ENCODE measurements around the gene CDYL2. TPM values are rescaled to one million over a fixed set of nuclear protein-coding genes. Genes with fewer than 3 reads are reported as not detected.

The CDYL2 gene
- total RNA-seq (2014; rRNA removed): 7.6 and 8.5 TPM in 2 replicates
- percentile 61 among the genes with signal in this experiment for Bru-seq, nascent RNA
- percentile 57 among the genes with signal in this experiment for BruChase-seq, experiment 1, labeled RNA remaining after a 6-hour chase
- BruChase-seq, experiment 2, labeled RNA remaining after a 2-hour chase: percentile 60 among the genes with signal in this experiment
- long read RNA-seq, full-length matches to known transcripts: 4 of 16 reads
- long read RNA-seq, partial matches to known transcripts: 0 of 16 reads
- long read RNA-seq, other reads (novel, unspliced or antisense): 12 of 16 reads

GRCh38 chr16:80804526-80805383, at the start of gene CDYL2:
Gene CDYL2 (minus strand): TSS chr16:80804598. CDS start chr16:80804173, 425 bp downstream.
- H3K36me3 ChIP-seq (ENCODE audit: low read depth, low read length): no peaks in the 10 kb centered on the region
- ATAC-seq: peak; percentile 67
- H3K4me2 ChIP-seq (ENCODE audit: low read length): peak within 1 kb of the TSS; percentile 77
- H3K4me3 ChIP-seq (ENCODE audit: low read length): peak within 1 kb of the TSS; percentile 71
- intact Hi-C loops (cut with micrococcal nuclease): no loop called here
- no peaks in the 10 kb centered on the region for H3K9me2 ChIP-seq (replicated peaks; ENCODE audit: low read length)
- peaks cover 35% of the 10 kb centered on the region for H3K79me2 ChIP-seq (ENCODE audit: low read length)
- no peaks in the 10 kb centered on the region for H4K20me1 ChIP-seq (ENCODE audit: low read length)
- peak within 1 kb of the TSS; percentile 55 for H2AFZ ChIP-seq (ENCODE audit: low read length)
- ChIA-PET POLR2A (ENCODE audit: unreplicated experiment) (no interaction called here), CTCF (no interaction called here)
- peak within 1 kb of the TSS; percentile 47 for H3K27ac ChIP-seq (ENCODE audit: low read length)
- peaks cover 21% of the 10 kb centered on the region for H3K4me1 ChIP-seq (ENCODE audit: insufficient read depth, low read length)
- no peaks in the 10 kb centered on the region for H3K9me3 ChIP-seq (ENCODE audit: low read length)
- TF ChIP-seq EZH2phosphoT487 (IDR thresholded peaks at IDR 0.05; ENCODE audit: borderline replicate concordance, low read length) (no peak), CTCF (conservative IDR thresholded peaks at IDR 0.05; ENCODE audit: low read depth, low read length) (no peak), EZH2 (IDR thresholded peaks at IDR 0.05; ENCODE audit: low read length, unreplicated experiment) (no peak)
- TSS peak; percentile 63 for BruUV-seq (replicated peaks)
- no peaks in the 10 kb centered on the region for H3F3A ChIP-seq (ENCODE audit: low read length, unreplicated experiment)
- H3K27me3 ChIP-seq (ENCODE audit: low read length): no peaks in the 10 kb centered on the region
- DNase-seq: peak; percentile 57
- H3K9ac ChIP-seq (ENCODE audit: low read length): peak within 1 kb of the TSS; percentile 74

DNA sequence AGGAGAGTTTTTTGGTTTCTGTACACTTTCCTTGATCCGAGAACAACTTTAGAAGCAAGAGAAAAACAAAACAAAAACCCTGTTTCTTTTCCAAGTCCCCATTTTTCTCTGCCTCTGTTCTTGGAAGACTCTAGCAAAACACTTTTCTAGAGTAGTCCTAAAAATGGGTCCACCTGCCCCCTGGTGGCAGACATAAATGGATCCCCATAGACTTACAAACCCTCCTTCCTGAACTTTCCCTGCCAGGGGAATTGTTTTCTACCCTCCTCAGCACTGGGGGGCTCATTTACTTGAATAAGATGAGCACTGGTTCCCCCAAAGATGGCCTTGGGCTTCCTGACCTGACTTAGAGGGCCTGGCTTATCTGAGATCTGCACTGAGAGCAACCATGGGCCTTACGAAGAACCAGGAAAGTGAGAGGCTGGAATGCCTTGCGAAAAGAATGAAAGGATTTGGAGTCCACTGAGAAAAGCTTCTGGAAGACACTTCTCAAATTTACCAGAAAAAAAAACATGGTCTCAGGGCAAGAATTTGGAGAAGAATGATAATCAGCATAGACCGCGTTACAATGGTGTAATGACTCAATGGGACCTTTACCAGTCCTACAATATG, 48.0 kb upstream of the CDYL2 start:
- peak; percentile 74 for TF ChIP-seq CTCF (conservative IDR thresholded peaks at IDR 0.05; ENCODE audit: low read depth, low read length)
- no peak for TF ChIP-seq EZH2 (IDR thresholded peaks at IDR 0.05; ENCODE audit: low read length, unreplicated experiment)
- TF ChIP-seq EZH2phosphoT487 (IDR thresholded peaks at IDR 0.05; ENCODE audit: borderline replicate concordance, low read length): no peak
- DNase-seq (peak; percentile 69), ATAC-seq (no peak)
- Histone ChIP-seq H3K9ac (ENCODE audit: low read length) (no peak overlapping the region), H3K36me3 (ENCODE audit: low read depth, low read length) (no peaks in the 10 kb centered on the region), H4K20me1 (ENCODE audit: low read length) (no peaks in the 10 kb centered on the region), H3K4me2 (ENCODE audit: low read length) (no peak overlapping the region), H3K4me1 (ENCODE audit: insufficient read depth, low read length) (no peaks in the 10 kb centered on the region), H3K79me2 (ENCODE audit: low read length) (no peaks in the 10 kb centered on the region), H3K4me3 (ENCODE audit: low read length) (no peak overlapping the region), H2AFZ (ENCODE audit: low read length) (0 out of 2 replicates have a peak overlapping the region, but pooled peaks have one; percentile 23), H3K27me3 (ENCODE audit: low read length) (no peaks in the 10 kb centered on the region), H3K27ac (ENCODE audit: low read length) (no peak overlapping the region), H3K9me3 (ENCODE audit: low read length) (no peaks in the 10 kb centered on the region), H3F3A (ENCODE audit: low read length, unreplicated experiment) (no peaks in the 10 kb centered on the region), H3K9me2 (replicated peaks; ENCODE audit: low read length) (no peaks in the 10 kb centered on the region)
- intact Hi-C loops (cut with micrococcal nuclease): no loop called here
- ChIA-PET POLR2A (ENCODE audit: unreplicated experiment) (no interaction called here), CTCF (no interaction called here)
- BruUV-seq (replicated peaks): no TSS peak
